HepG2 (cell line): ENCODE results near the gene TRIM72. TPM values are rescaled to one million over a fixed set of nuclear protein-coding genes. Genes with fewer than 3 reads are reported as not detected.

Source experiments
- EZH2 ChIP-seq: conservative IDR thresholded peaks from 2 replicates; pipeline ENCODE4 v1.6.1; 2012; ENCODE audit warnings: mild to moderate bottlenecking, low read depth, low read length, moderate library complexity
- KAT8 ChIP-seq: IDR thresholded peaks from 2 replicates; pipeline ENCODE4 v1.6.1; 2016; ENCODE audit warnings: missing genetic modification reagents, missing compliant biosample characterization
- NFATC3 ChIP-seq: sonication (generic); formaldehyde crosslinking; IDR thresholded peaks from 2 replicates; pipeline ENCODE4 v1.5.1; 2020; ENCODE audit warnings: mild to moderate bottlenecking, missing genetic modification reagents
- NFKB2 ChIP-seq: sonication (generic); formaldehyde crosslinking; IDR thresholded peaks from 2 replicates; pipeline ENCODE4 v1.4.0; 2020; ENCODE audit warnings: missing genetic modification reagents, borderline replicate concordance
- PAX8 ChIP-seq: sonication (generic); formaldehyde crosslinking; IDR thresholded peaks from 2 replicates; pipeline ENCODE4 v1.8.0; 2022; ENCODE audit warnings: mild to moderate bottlenecking, missing genetic modification reagents, borderline replicate concordance
- SRF ChIP-seq: IDR thresholded peaks from 2 replicates; pipeline ENCODE4 v1.6.1; 2011; ENCODE audit warnings: mild to moderate bottlenecking, low read depth, low read length, moderate library complexity
- SRY ChIP-seq: sonication (generic); formaldehyde crosslinking; IDR thresholded peaks from 2 replicates; pipeline ENCODE4 v1.8.0; 2022; ENCODE audit warnings: mild to moderate bottlenecking, missing genetic modification reagents
- ZNF292 ChIP-seq: sonication (generic); formaldehyde crosslinking; IDR thresholded peaks from 2 replicates; pipeline ENCODE4 v1.8.1; 2022; ENCODE audit warnings: mild to moderate bottlenecking, low read depth, missing genetic modification reagents, borderline replicate concordance
- ZNF33B ChIP-seq: sonication (generic); formaldehyde crosslinking; IDR thresholded peaks from 2 replicates; pipeline ENCODE4 v1.5.1; 2020; ENCODE audit warnings: mild to moderate bottlenecking, missing genetic modification reagents
- ZNF670 ChIP-seq: sonication (generic); formaldehyde crosslinking; IDR thresholded peaks from 2 replicates; pipeline ENCODE4 v1.8.0; 2022; ENCODE audit warnings: mild to moderate bottlenecking, missing genetic modification reagents, borderline replicate concordance
- ZNF703 ChIP-seq: sonication (generic); formaldehyde crosslinking; IDR thresholded peaks from 2 replicates; pipeline ENCODE4 v1.5.1; 2020; ENCODE audit warnings: missing genetic modification reagents, mild to moderate bottlenecking, moderate library complexity, borderline replicate concordance
- ZNF713 ChIP-seq: sonication (generic); formaldehyde crosslinking; IDR thresholded peaks from 2 replicates; pipeline ENCODE4 v1.4.0; 2020; ENCODE audit warnings: mild to moderate bottlenecking, missing genetic modification reagents
- ZSCAN9 ChIP-seq: IDR thresholded peaks from 2 replicates; pipeline ENCODE4 v1.6.1; 2016; ENCODE audit warnings: borderline replicate concordance
- polyA plus RNA-seq, 8 experiments: library from polyadenylated mRNA; depleted of rRNA in 3 of 8; stranded (reverse) in 7 of 8; unstranded in 1 of 8; fragments of >200 nt; fragmentation: Illumina TruSeq in 4 of 8; extraction: Trizol in 4 of 8; gene quantifications; 2 replicates each; pipeline versions ENCODE4 v1.2.1 to v1.2.3, GENCODE V29; 2011 to 2016; ENCODE audit warnings: low read depth in 4 of 8, missing spikeins in 1 of 8, mixed read lengths in 1 of 8; ENCODE audit not compliant: insufficient read depth in 1 of 8
- total RNA-seq, 5 experiments: library from RNA; depleted of rRNA; stranded (reverse); fragments of >200 nt; fragmentation: Illumina TruSeq; extraction: Trizol; gene quantifications; 2 replicates each; pipeline ENCODE4 v1.2.3, GENCODE V29; 2016; ENCODE audit warnings: low read depth in 1 of 5
- TF ChIP-seq, protein P1 (sequence below): sonication (generic); formaldehyde crosslinking; IDR thresholded peaks from 2 replicates; pipeline ENCODE4 v1.5.0; 2020; ENCODE audit warnings: missing genetic modification reagents
- TF ChIP-seq, protein P2 (sequence below): sonication (generic); formaldehyde crosslinking; IDR thresholded peaks from 2 replicates; pipeline ENCODE4 v1.4.0; 2020; ENCODE audit warnings: missing genetic modification reagents
- TF ChIP-seq, protein P3 (sequence below): sonication (generic); formaldehyde crosslinking; IDR thresholded peaks from 2 replicates; pipeline ENCODE4 v1.8.1; 2022; ENCODE audit warnings: mild to moderate bottlenecking, missing genetic modification reagents

TRIM72 gene
- total and polyA plus RNA-seq, 2 of the 13 experiments (the other 11 are each of a cell fraction or from before 2014, with no cell fraction given) = not detected

DNA sequence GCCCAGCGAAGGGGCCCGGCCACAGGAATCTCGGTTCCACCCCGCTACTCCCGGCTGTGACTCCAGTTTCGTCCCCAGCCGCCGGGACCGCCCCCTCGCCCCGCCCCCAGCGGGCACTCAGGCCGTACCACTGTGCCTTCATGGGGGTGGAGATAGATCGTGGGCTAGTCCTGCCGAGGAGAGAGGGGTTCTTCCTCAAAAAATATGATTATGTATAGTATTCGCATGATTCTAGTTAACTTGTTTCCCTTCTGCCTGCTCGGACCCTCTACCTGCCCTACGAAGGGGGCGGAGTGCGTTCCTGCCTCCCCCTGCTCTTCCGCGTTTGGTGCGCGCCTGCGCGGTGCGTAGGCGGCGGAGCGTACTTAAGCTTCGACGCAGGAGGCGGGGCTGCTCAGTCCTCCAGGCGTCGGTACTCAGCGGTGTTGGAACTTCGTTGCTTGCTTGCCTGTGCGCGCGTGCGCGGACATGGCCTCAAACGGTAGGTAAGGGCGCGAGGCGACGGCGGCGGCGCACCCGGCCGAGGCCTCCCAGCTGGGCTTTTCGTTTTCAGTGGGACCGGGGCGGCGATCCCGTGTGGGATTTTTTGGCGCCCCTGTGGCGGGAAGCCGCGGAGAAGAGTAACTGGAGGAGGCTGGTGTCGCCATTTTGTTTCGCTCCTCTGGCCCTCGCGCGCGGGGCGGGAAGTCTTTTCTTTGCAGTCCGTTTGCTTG, 34.0 kb upstream of the TRIM72 start, which contains the start of gene FUS (continued):
- TF ChIP-seq ZSCAN9 (CRISPR knock-in tag) (peak; percentile 68), SRF (peak; percentile 7; the same call in 1 of the 2 replicates), NFKB2 (CRISPR knock-in tag) (peak; percentile 94), ZNF670 (CRISPR knock-in tag) (peak; percentile 89), ZNF713 (CRISPR knock-in tag) (peak; percentile 36; the same call in 1 of the 2 replicates), ZNF292 (CRISPR knock-in tag) (no peak), PAX8 (CRISPR knock-in tag) (peak; percentile 94; the same call in 1 of the 2 replicates), NFATC3 (CRISPR knock-in tag) (peak; percentile 92), KAT8 (CRISPR knock-in tag) (peak; percentile 87), SRY (peak; percentile 82; the same call in 1 of the 2 replicates), ZNF33B (peak; percentile 82), EZH2 (no peak), ZNF703 (CRISPR knock-in tag) (peak; percentile 96)
- TF ChIP-seq, protein P1, sequence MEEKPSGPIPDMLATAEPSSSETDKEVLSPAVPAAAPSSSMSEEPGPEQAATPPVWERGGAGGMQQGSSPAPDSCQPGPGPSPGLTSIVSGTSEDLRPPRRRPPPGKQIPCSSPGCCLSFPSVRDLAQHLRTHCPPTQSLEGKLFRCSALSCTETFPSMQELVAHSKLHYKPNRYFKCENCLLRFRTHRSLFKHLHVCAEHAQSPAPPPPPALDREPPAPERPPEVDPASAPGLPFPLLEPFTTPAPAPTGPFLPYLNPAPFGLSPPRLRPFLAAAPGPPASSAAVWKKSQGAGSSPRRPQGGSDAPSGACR = no peak; the same call in 1 of the 2 replicates
- TF ChIP-seq, protein P2, sequence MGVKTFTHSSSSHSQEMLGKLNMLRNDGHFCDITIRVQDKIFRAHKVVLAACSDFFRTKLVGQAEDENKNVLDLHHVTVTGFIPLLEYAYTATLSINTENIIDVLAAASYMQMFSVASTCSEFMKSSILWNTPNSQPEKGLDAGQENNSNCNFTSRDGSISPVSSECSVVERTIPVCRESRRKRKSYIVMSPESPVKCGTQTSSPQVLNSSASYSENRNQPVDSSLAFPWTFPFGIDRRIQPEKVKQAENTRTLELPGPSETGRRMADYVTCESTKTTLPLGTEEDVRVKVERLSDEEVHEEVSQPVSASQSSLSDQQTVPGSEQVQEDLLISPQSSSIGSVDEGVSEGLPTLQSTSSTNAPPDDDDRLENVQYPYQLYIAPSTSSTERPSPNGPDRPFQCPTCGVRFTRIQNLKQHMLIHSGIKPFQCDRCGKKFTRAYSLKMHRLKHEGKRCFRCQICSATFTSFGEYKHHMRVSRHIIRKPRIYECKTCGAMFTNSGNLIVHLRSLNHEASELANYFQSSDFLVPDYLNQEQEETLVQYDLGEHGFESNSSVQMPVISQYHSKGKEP = peak; percentile 95; the same call in 1 of the 2 replicates
- TF ChIP-seq, protein P3, sequence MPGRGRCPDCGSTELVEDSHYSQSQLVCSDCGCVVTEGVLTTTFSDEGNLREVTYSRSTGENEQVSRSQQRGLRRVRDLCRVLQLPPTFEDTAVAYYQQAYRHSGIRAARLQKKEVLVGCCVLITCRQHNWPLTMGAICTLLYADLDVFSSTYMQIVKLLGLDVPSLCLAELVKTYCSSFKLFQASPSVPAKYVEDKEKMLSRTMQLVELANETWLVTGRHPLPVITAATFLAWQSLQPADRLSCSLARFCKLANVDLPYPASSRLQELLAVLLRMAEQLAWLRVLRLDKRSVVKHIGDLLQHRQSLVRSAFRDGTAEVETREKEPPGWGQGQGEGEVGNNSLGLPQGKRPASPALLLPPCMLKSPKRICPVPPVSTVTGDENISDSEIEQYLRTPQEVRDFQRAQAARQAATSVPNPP (CRISPR knock-in tag) = peak; percentile 64; the same call in 1 of the 2 replicates
